OCI-LY7 (cell line): ENCODE measurements around the gene FBXO5.

Experiments used
- EZH2phosphoT487 ChIP-seq: fragments of 200-600 bp; sonication (generic); IDR thresholded peaks from 2 replicates; pipeline ENCODE4 v1.6.1; 2018; ENCODE audit warnings: low read depth, borderline replicate concordance, mild to moderate bottlenecking, mixed run types, antibody characterized with exemption, low read length, moderate library complexity, mixed read lengths
- TF ChIP-seq, protein P1 (sequence below): fragments of 200-600 bp; sonication (generic); conservative IDR thresholded peaks from 2 replicates; pipeline ENCODE4 v1.5.1; 2014; ENCODE audit warnings: mild to moderate bottlenecking, antibody characterized with exemption, low read length, moderate library complexity, mixed read lengths

GRCh38 chr6:152980656-152981055 is 2.2 kb downstream of the FBXO5 start:
- TF ChIP-seq, protein P1, sequence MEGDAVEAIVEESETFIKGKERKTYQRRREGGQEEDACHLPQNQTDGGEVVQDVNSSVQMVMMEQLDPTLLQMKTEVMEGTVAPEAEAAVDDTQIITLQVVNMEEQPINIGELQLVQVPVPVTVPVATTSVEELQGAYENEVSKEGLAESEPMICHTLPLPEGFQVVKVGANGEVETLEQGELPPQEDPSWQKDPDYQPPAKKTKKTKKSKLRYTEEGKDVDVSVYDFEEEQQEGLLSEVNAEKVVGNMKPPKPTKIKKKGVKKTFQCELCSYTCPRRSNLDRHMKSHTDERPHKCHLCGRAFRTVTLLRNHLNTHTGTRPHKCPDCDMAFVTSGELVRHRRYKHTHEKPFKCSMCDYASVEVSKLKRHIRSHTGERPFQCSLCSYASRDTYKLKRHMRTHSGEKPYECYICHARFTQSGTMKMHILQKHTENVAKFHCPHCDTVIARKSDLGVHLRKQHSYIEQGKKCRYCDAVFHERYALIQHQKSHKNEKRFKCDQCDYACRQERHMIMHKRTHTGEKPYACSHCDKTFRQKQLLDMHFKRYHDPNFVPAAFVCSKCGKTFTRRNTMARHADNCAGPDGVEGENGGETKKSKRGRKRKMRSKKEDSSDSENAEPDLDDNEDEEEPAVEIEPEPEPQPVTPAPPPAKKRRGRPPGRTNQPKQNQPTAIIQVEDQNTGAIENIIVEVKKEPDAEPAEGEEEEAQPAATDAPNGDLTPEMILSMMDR = no peak
- TF ChIP-seq EZH2phosphoT487 = no peak
